Progenitor cell of endocrine pancreas (in vitro differentiated cells): ENCODE measurements around the gene STAT5A. TPM values are rescaled to one million over a fixed set of nuclear protein-coding genes. Genes with fewer than 3 reads are reported as not detected.
"Not testable (repeated sequence)": the region's sequence is repeated elsewhere in the genome, so short reads cannot be mapped to it uniquely, and the experiment has no call there.

Experiments used
- DNase-seq: peaks from one replicate; pipeline ENCODE4 v3.0.0; 2021; ENCODE audit warnings: low spot score; ENCODE audit not compliant: unreplicated experiment
- H3K27ac Mint-ChIP-seq: 2 replicates; pipeline ENCODE4 v1.8.0; 2021; ENCODE audit warnings: mild to moderate bottlenecking, moderate library complexity, mixed read lengths
- H3K27me3 Mint-ChIP-seq: 2 replicates; pipeline ENCODE4 v1.8.0; 2021; ENCODE audit warnings: mixed read lengths
- H3K36me3 Mint-ChIP-seq: 2 replicates; pipeline ENCODE4 v1.8.0; 2022; ENCODE audit warnings: mixed read lengths; ENCODE audit not compliant: insufficient read depth
- H3K4me1 Mint-ChIP-seq: 2 replicates; pipeline ENCODE4 v1.8.0; 2021; ENCODE audit warnings: low read depth, mixed read lengths
- H3K4me3 Mint-ChIP-seq: 2 replicates; pipeline ENCODE4 v1.8.0; 2021; ENCODE audit warnings: low read depth, mild to moderate bottlenecking, moderate library complexity, mixed read lengths
- H3K9me3 Mint-ChIP-seq: 2 replicates; pipeline ENCODE4 v1.8.0; 2021; ENCODE audit warnings: low read depth, mixed read lengths
- CTCF ChIP-seq: fragments of 200-600 bp; sonication (generic); IDR thresholded peaks from one replicate; pipeline ENCODE4 v1.5.0; 2021; ENCODE audit warnings: antibody characterized with exemption, mild to moderate bottlenecking; ENCODE audit not compliant: unreplicated experiment
- total RNA-seq: library from RNA; stranded (reverse); gene quantifications from 2 replicates; pipeline ENCODE4 v1.2.1, GENCODE V29; 2021

The STAT5A gene
- total RNA-seq, 1 donor from 2014 or later = 0.74 TPM

DNA sequence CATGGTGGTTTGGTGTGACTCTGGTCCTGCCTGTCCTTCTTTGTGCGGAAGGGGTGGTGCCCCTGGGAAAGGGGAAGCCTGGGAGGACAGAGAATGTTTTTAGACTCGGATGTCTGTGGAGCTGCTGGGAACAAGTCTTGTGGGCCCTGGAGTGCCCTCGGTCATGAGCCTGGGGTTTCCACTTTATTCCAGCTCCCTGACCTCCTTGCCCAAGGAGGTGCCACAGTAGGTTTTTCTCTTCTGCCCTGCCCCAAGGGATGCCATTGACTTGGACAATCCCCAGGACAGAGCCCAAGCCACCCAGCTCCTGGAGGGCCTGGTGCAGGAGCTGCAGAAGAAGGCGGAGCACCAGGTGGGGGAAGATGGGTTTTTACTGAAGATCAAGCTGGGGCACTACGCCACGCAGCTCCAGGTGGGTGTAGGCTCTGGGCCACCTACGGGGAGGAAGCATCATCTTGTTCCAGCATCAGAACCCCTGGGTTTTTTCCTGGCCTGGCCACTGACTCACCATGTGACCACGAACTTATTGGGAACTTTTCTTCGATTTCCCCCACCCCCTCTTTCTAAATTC is 1.4 kb downstream of the STAT5A start:
- Mint-ChIP-seq H3K27me3 (peaks cover 57% of the 10 kb centered on the region), H3K27ac (no peak overlapping the region), H3K9me3 (no peaks in the 10 kb centered on the region), H3K36me3 (no peaks in the 10 kb centered on the region), H3K4me1 (peaks cover 1% of the 10 kb centered on the region), H3K4me3 (no peak overlapping the region)
- no peak for TF ChIP-seq CTCF
- no peak for DNase-seq

DNA sequence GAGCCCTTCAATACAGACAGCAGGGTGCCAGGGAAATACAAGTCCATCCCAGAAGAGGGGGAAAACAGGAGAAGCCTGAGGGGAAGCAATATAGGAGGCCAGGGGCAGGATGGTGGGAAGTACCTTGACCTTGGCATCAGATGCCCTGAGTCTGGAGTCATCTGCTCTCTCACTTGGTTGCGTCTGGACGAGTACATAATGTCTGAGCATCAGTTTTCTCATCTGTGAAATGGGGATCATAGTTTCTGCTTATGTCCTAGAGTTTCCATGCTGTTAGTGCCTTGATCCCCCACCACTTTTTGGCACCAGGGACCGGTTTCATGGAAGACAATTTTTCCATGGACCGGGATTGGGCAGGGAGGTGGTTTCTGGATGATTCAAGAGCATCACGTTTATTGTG is 2.3 kb downstream of the STAT5A start:
- Mint-ChIP-seq H3K4me3 (no peak overlapping the region), H3K4me1 (peaks cover 1% of the 10 kb centered on the region)

DNA sequence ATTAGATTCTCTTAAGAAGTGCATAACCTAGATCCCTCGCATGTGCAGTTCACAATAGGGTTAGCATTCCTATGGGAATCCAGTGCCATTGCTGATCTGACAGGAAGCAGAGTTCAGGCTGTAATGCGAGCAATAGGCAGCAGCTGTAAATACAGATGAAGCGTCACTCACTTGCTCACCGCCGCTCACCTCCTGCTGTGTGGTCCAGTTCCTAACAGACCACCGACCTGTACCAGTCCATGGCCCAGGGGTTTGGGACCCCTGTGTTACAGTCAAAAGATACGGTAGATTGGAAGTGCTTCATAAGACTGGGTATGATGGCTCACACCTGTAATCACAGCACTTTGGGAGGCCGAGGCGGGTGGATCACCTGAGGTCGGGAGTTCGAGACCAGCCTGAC is 2.8 kb downstream of the STAT5A start:
- no peak for DNase-seq
- no peak overlapping the region for H3K4me3 Mint-ChIP-seq
- H3K9me3 Mint-ChIP-seq = no peaks in the 10 kb centered on the region
- peaks cover 58% of the 10 kb centered on the region for H3K27me3 Mint-ChIP-seq
- peaks cover 1% of the 10 kb centered on the region for H3K4me1 Mint-ChIP-seq
- no peak overlapping the region for H3K27ac Mint-ChIP-seq
- TF ChIP-seq CTCF = no peak
- H3K36me3 Mint-ChIP-seq = no peaks in the 10 kb centered on the region

More for the DNA sequence above, 2.3 kb downstream of the STAT5A start:
- no peak for TF ChIP-seq CTCF
- Mint-ChIP-seq H3K27ac (no peak overlapping the region), H3K9me3 (no peaks in the 10 kb centered on the region), H3K36me3 (no peaks in the 10 kb centered on the region), H3K27me3 (peaks cover 60% of the 10 kb centered on the region)
- DNase-seq = no peak

DNA sequence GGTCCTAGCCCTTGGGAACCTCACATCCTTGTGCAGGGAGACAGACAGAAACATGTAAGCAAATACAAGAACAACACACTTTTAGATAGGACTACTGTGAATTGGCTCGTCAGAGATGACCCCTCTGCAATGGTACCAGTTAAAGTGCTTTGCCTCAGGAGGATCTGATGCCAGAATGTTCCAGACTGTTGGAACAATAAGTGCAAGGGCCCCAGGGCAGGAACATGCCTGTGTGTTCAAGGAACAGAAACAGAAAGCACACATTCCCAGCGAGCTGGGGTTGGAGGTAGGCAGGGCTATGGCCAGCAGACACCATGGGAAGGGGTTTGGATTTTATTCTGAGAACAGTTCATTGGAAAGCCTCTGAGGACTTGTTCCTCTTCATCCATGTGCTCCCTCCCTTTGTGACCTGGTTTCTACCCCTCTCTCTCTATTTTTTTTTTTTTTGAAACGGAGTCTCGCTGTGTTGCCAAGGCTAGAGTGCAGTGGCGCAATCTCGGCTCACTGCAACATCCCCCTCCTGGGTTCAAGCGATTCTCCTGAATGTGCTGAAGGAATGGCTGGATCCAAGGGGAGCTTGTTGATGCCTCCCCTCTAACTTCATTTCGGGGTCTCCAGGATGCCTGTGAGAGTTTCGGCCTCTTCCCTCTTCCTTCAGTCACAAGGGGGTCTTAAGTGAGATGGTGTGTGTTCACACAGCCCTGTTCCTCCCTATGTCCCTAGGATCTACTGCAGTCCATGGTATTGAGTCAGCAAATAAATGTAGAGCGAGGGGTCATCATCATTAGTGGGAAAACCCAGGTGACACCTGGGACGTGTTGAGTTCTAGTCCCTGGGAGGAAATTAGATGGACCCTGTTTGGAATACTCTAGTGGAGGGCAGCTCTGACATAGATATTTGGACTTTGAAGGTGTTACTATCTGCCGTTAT is 6.4 kb downstream of the STAT5A start:
- H3K27ac Mint-ChIP-seq = no peak overlapping the region
- no peak overlapping the region for H3K4me3 Mint-ChIP-seq
- H3K27me3 Mint-ChIP-seq = peaks cover 34% of the 10 kb centered on the region
- H3K9me3 Mint-ChIP-seq = no peaks in the 10 kb centered on the region
- H3K36me3 Mint-ChIP-seq = no peaks in the 10 kb centered on the region
- DNase-seq = no peak
- no peaks in the 10 kb centered on the region for H3K4me1 Mint-ChIP-seq
- no peak for TF ChIP-seq CTCF

GRCh38 chr17:42296012-42296411 is 7.7 kb downstream of the STAT5A start:
- Mint-ChIP-seq H3K36me3 (no peaks in the 10 kb centered on the region), H3K27ac (no peak overlapping the region), H3K9me3 (no peaks in the 10 kb centered on the region), H3K4me1 (no peaks in the 10 kb centered on the region), H3K27me3 (peaks cover 21% of the 10 kb centered on the region), H3K4me3 (no peak overlapping the region)
- TF ChIP-seq CTCF = no peak
- no peak for DNase-seq

GRCh38 chr17:42297775-42298174 is 9.5 kb downstream of the STAT5A start:
- DNase-seq, H3K9me3 Mint-ChIP-seq, H3K4me3 Mint-ChIP-seq, H3K4me1 Mint-ChIP-seq, H3K36me3 Mint-ChIP-seq, H3K27ac Mint-ChIP-seq: not testable (repeated sequence)
- H3K27me3 Mint-ChIP-seq = peaks cover 21% of the 10 kb centered on the region

DNA sequence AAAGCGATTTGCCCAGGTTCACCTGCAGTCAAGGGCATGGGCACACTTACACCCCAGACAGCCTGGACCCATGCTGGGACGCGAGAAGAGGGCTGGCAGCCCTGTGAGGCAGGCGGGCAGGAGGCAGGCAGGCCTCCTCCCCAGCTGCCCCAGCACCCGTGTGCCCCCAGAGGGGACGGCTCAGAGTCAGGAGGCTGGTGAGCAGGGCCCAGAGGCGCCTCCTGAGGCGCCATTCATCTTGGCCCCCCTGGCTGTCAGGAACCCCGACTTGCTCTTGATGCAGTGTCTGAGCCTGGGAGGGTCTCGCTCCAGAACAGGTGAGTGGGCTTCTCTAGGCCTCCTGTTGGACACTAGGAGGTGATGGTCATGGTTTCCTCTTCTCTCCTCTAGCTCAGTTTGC is 11.1 kb downstream of the STAT5A start:
- not testable (repeated sequence) for H3K36me3 Mint-ChIP-seq, H3K9me3 Mint-ChIP-seq, H3K4me3 Mint-ChIP-seq, H3K4me1 Mint-ChIP-seq, DNase-seq, H3K27ac Mint-ChIP-seq
- peaks cover 23% of the 10 kb centered on the region for H3K27me3 Mint-ChIP-seq

DNA sequence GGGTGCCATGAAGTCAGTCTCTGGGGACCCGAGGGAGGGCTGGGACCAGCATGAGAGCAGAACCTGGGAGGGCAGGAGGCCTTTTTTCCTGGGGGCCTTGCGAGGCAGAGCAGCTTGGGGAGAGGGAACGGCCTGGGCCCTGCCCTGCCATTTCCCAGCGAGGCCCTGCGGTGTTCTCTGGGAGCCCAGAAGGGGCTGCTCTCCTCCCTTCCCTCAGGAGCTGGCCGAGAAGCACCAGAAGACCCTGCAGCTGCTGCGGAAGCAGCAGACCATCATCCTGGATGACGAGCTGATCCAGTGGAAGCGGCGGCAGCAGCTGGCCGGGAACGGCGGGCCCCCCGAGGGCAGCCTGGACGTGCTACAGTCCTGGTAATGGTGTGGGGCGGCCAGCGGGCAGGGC is 11.6 kb downstream of the STAT5A start:
- H3K36me3 Mint-ChIP-seq, H3K27ac Mint-ChIP-seq, H3K4me1 Mint-ChIP-seq, H3K9me3 Mint-ChIP-seq, H3K4me3 Mint-ChIP-seq, DNase-seq: not testable (repeated sequence)
- peaks cover 21% of the 10 kb centered on the region for H3K27me3 Mint-ChIP-seq
